ENCODE measurements around the gene CATSPER2. TPM values are rescaled to one million over a fixed set of nuclear protein-coding genes. Genes with fewer than 3 reads are reported as not detected.
"Not testable (repeated sequence)": the region's sequence is repeated elsewhere in the genome, so short reads cannot be mapped to it uniquely, and the experiment has no call there.

CATSPER2 gene
- total RNA-seq (2014; rRNA removed): 0.29 and 0.58 TPM in 2 replicates
- polyA plus RNA-seq (2012): 0.56 TPM

DNA sequence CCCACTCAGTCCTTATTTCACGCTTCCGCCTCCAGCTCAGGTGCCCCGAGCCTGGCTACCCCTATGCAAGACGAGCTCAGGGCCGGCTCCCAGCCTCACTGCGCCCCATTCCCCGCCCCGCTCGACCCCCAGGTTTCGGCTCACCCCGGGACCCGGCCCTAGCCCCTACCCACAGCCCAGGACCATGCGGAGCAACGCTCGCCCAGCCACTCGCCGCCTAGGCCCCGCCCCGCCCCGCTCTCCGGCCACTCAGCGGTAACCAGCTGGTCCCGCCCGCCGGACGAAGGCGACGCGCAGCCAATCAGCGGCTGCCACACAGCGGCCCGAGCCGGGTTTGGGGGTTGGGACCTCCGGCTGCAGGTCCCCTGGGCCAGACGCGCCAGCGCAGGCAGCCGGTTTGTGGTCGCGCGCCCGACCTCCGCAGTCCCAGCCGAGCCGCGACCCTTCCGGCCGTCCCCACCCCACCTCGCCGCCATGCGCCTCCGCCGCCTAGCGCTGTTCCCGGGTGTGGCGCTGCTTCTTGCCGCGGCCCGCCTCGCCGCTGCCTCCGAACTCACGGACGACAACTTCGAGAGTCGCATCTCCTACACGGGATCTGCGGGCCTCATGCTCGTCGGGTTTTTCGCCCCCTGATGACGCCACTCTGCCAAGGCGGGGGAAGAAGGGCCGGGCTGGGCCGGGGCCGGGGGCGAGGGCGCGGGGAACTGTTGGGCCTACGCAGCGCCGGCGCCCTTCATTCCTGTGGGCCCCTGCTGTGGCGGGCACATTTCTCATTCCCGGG, at the start of gene CATSPER2:
TSS of gene CATSPER2 (minus strand) at position 196 of the 781 bp plus-strand sequence. CDS start 783 bp downstream, outside the sequence.
- no peak for DNase-seq (ENCODE audit: low read depth)

DNA sequence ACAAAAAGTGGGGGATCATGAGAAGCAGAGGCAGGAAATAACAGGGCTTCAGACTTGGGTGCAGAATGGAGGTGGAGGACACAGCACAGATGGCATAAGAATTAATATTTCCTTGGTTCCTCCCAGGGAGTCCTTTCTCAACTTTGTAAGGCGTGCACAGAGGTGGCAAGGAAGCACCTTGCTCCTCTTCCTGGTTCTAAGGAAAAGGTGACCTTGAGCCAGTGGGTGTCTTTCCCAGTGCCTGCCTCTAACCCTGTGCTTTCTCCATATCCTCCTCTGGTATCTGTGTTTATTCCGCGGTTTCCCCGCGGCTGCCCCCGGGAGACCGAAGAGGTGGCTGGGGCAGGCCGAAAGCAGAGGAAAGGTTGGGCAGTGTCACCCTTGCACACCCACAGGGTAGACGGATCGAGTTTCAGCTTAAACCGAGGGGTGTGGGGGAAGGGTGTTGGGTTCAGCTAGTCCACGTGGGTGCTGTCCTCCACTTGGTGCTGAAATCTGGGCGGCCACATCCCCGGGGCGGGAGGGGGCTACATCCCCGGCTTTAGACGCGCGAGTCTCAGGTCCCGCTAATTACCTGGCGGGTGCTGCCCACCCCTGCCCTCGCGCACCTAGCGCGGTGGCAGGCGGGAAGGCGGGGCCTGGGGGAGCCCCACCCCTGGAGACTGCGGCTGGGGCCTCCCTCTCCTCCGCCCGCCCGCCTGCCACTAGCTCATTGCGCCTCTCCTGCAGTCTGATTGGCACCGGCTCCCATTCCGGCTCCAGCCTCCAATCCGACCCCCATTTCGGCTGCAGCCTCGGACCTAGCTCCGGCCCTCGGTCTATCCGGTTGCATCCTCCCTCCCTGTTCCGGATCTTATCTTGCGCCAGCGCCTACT, 44.7 kb upstream of the CATSPER2 start, which contains the start of gene CKMT1A:
TSS of gene CKMT1A (plus strand) at position 712 of the 875 bp plus-strand sequence. CDS start 192 bp downstream, outside the sequence.
- not testable (repeated sequence) for DNase-seq (ENCODE audit: low read depth)

DNA sequence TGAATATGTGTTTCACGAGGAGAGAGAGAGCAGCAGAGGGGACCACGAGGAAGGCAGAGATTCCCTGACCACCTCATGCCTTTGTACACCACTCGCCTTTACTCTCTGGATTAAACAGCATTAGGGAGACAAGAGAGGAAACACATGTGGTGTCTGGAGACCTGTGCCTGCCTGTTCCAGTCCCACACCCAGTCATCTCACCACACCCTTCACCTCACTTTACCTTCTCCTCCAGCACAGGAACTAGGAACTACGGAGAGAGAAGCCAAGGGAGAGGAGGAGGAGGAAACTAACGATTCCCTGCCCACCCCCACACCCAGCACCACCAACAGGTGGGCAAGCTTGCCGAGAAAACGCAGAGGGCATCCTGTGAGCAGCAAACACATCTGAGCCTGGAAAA, 44.0 kb upstream of the CATSPER2 start:
- not testable (repeated sequence) for DNase-seq (ENCODE audit: low read depth)

DNA sequence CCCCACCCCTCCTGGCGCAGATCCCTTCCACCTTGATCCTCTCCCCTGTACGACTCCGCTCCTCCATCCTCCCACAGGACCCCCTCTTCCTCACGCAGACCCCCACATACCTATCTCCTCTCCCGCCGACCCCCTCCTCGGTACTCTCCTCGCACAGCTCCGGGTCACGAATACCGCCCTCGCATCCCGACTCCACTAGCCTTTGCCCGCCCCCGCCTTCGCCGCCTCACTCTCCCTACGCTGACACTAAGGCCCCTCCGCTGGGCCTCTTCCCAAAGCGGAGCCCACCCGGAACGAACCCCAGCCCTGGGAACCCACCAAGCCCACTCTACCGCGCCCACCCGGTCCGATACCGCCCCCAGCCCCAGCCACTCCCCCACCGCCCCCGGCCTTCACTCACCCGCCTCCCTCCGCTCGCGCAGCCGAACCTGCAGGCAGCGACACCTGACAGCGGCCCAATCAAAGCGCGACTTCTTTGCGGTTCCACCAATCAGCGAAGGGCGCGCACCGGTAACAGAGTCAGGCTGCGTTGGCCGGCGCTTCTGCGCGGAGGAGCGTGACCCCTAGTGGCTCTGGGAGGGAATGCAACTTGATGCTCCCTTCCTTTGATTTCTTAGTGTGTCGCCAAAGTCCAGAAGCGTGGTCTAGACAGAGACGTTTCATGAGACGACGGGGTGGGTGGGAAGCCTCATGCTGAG, 41.1 kb upstream of the CATSPER2 start:
- DNase-seq (ENCODE audit: low read depth): not testable (repeated sequence)

DNA sequence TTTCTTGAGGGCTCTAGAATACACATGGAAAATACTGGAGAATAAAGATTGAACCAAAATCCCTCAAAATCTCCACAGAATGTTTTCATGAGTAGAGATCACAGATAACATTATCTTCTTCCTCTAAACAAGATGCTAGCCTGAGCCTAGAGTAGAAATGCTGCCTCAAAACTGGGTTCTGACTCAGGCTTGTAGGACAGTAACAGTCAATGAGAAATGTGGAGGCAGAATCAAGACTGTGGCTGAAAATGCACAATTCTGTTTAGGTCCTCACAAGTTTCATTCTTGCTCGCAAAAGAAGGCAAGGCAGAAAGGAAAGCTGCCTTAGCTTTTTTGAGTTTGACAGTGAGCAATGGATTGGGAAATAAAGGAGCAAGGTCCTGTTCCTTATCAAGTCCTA, 25.5 kb upstream of the CATSPER2 start:
- not testable (repeated sequence) for DNase-seq (ENCODE audit: low read depth)

DNA sequence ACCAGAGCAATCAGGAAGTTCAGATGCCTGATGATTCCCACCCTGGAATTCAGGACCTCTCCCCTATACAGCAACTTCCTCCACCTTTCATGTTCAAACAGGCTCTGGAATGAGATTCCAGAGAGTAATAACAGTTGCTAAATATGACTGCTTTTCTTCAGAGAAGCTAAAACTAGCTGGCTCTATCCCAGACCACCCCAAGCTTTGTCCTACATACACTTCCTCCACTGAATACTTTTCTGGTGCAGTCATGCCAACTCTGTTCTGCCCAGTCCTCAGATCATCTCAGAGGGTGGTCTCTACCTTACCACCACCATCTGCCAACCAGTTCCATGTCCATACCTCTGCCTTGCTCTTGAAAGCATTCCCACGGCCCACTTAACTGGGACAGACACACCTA, 17.5 kb upstream of the CATSPER2 start:
- DNase-seq (ENCODE audit: low read depth): not testable (repeated sequence)

DNA sequence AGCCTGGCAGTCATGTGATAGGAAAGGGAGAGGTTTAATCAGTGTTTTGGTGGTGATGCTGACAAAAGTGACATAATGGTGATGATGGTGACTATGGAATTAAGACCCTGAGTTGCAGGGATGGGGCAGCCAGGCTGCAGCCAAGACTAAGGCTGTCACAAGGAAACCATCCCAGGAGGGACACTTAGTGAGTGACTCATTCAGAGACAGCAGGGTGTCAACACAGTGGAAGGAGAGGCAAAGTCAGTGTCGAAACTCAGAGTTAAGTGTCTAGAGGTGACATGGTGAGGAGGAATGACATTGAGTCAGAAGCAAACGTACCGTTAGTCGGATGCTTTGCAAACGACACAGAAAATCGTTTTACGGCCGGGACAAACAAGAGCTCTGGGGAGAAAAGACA, 14.7 kb upstream of the CATSPER2 start:
- not testable (repeated sequence) for DNase-seq (ENCODE audit: low read depth)

DNA sequence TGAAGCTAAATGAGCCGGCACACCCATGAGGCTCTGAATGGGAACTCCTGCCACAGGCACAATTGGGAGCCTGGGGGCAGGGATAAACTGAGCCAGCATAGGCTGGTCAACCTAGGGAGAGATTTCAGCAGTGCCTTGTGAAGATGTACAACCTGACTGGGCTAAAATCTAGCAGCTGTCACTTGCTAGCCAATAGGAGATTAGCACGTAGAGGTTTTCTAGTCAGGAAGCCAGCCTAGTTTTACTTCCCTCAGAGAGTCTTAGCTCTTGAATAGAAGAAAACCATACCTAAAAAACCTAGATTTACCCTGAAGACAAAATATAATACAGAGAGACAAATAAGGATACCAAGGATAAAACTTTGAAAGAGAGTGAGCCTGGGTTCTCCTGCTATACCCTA, 13.6 kb upstream of the CATSPER2 start:
- DNase-seq (ENCODE audit: low read depth): not testable (repeated sequence)

DNA sequence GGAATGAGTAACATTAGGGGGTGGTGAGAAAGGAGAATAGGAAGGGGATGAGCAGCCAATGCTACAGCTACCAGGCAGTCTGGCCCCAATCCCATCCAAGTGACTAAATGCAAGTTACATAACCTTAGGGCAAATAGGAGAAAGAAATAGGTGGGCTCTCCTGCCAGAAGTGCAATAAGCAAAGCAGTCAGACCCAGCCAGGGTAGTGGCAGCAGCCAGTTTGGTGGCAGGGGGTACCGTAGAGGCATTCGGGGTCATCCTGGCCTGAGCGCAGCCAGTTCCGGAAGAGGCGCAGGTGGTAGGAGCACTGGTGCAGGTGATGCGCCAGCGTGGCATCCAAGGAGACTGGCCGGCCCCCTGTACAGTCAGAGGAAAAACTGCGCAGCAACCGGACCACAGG, 11.1 kb upstream of the CATSPER2 start:
- not testable (repeated sequence) for DNase-seq (ENCODE audit: low read depth)

DNA sequence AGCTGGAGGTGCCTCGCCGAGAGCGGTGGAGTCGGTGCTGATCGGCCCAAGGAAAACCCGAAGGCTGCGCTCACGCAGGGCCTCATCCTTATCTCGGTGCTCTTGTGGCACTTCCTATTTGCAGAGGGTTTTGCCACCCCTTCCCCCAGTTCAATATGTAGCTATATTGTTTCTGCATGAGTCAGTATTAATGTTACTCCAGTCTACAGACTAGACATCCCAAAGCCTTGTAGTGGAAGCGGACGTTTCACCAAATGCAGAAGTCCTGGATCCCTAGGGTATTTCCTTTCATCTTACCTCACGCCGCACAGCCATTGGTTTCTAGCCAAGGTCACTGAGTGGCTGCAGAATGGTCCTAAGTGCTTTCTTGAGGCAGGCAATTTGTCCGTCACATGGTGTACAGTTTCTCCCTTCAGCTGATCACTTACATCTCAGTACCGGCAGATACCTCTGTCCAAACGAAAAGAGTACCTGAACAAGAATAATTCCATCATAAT, 834 bp upstream of the CATSPER2 start:
- DNase-seq (ENCODE audit: low read depth): not testable (repeated sequence)

DNA sequence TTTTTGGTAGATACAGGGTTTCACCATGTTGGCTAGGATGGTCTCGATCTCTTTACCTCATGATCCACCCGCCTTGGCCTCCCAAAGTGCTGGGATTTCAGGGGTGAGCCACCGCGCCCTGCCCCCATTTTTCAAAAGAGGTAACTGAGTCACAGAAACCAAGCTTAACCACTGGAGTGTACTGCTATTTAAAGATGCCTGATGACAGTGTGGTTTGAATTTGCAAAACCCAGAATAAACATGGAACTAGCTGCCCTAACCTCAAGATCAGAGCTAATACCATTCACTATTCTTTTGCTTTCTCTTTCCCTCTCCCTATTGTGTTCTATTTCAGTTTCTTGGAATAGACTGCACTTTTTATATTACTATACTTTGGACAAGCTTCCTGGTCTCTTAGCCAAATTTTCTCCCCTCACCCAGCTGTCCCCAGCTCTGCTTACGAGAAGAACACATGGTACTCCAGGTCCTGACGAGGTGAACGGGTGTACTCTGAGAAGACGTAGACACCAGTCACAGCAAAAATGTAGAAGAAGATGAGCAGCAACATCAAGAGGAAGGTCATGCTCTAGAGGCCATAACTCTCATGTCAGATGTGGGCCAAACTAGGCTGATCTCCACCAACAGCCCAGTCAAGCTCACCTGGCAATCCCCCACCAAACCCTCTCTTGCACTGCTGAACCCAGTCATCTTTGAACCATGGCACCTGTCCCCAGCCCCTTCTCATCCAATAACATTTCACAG, 10.0 kb downstream of the CATSPER2 start:
- not testable (repeated sequence) for DNase-seq (ENCODE audit: low read depth)

DNA sequence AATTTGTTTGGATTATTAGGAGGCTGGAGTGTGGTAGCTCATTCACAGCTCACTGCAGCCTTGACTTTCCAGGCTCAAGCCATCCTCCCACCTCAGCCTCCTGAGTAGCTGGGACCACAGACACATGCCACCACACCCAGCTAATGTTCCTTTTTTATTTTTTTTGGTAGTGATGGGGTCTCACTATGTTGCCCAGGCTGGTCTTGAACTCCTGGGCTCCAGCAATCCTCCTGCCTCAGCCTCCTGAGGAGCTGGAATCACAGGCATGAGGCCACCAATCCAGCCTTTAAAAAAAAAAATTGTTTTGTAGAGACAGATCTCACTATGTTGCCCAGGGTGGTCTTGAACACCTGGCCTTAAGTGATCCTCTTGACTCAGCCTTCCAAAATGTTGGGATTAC, 21.7 kb downstream of the CATSPER2 start:
- not testable (repeated sequence) for DNase-seq (ENCODE audit: low read depth)

DNA sequence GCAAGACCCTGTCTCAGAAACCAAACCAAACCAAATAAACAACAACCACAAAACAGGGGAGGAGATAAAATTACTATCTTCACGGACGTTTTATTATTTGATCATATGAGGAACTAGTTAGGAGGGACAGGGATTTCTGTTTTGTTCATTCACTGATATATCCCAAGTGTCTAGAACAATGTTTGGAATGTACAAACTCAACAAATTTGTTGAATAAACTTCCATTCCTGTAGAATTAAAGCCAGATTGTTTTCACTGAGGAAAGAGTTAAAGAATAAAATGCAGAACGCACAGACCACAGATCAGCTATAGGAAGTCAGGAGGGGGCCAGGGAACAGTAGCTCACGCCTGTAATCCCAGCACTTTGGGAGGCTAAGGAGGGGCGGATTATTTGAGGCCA, 23.5 kb downstream of the CATSPER2 start:
- DNase-seq (ENCODE audit: low read depth): no peak

DNA sequence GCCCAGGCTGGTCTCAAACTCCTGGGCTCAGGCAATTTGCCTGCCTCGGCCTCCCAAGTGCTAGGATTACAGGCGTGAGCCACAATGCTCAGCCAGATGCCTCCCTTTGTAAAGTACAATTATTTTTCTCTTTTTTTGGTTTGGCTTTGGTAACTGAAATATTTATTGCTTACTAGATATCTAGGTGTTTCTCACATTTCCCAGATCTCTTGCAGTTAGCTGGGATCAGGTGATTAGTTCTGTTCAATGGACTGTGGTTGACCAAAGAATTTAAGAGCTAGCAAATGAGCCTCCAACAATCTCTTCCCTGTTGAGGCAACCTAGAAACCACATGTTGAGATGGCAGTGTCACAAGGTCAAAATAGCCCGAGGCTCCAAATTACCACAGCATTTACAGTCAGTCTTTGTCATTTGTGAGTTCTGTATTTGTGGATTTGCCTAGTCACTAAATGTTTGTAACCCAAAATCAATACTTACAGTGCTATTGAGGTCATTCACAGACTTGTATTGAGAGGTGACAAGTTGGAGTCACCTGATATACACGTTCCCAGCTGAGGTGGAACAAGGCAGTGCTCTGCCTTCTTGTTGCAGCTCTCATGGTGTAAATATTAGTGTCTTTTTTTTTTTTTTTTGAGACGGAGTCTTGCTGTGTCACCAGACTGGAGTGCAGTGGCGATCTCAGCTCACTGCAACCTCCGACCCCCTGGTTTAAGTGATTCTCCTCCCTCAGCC, 26.4 kb downstream of the CATSPER2 start:
- DNase-seq (ENCODE audit: low read depth): not testable (repeated sequence)

DNA sequence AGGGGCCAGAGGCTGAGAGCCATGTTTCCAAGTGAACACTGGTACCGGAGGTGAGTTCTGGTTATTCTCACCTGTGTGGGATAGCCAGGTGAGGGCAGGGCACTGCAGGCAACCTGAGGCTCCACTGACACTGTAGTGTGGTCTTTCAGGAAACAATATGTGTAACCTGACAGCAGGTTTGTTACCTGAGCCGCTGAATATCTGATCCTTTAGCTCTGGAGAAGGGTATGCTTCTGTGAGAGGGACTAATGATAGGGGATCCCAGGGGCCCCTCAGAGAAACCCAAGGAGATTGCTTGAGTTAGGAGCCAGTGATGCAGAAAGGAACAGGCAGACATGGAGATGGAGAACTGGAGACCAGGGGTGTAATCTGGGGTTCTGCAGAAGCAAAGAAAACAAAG, 29.9 kb downstream of the CATSPER2 start, which contains the start of gene STRC:
TSS of gene STRC (minus strand) at position 101 of the 400 bp plus-strand sequence. CDS start at position 23, 78 bp downstream.
- DNase-seq (ENCODE audit: low read depth): not testable (repeated sequence)

DNA sequence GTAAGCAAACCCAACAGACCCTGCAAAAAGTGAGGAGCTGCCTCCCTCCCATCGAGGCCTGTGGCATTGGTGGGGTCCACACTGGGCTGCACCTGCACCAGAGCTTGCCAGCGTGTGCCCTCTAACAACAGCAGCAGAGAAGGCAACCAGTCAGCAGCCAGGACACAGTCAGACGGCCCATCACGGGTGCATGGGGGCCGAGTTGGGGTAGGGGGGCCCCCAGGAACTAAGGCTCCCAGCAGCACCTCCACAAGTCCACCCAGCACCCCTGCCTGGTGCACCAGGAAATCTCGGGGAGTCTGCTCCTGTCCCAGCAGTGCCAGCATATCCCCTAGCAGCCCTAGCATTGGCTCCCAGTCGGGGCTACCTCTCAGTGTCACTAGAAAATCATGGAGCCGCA, 30.9 kb downstream of the CATSPER2 start:
- DNase-seq (ENCODE audit: low read depth): not testable (repeated sequence)

DNA sequence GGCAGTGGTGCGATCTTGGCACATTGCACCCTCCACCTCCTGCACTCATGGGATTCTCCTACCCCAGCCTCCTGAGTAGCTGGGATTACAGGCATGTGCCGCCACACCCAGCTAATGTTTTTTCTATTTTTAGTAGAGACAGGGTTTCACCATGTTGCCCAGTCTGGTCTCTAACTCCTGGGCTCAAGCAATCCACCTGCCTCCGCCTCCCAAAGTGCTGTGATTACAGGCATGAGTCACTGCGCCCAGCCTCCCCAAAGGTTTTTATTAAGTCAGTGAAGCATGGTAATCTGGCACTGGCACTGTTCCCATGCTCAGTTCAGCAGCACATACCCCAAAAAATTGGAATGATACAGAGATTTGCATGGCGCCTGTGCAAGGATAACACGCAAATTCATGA, 46.4 kb downstream of the CATSPER2 start:
- DNase-seq (ENCODE audit: low read depth): peak; percentile 57

DNA sequence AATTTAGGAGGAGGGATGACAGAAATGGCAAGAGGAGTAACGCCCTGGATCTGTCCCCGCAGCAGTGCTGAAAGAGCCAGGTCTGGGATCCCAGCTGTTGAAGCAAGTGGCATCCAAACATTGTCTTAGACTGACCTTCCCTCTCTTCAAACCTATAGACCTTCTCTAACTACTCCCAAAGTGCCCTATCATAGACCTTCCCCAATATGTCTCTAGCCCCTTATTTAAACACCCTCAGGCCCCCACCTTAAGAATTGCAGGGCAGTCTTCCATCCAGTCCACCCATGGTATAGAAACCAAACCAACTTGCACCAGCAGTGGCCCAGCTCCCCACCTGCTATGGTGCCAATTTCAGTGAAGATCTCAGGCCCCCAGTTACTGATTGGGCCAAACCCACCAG, 48.4 kb downstream of the CATSPER2 start:
- DNase-seq (ENCODE audit: low read depth): not testable (repeated sequence)

DNA sequence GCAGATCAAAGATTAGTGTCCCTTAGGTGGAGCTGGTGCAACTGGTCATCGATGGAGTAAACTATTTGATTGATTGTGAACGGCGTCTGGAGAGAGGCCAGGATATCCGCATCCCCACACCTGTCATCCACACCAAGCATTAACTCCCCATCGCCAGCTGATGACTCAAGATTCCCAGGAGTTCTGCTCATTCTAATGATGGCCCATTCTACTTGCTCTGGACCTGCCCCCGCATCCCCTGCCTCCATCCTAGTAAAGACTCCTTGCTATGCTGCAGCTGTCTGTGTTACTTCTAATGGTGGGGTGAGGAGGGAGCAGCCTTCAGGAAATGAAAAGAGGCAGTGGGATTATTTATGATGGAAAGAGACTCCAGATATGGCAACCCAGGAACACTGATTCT, 49.5 kb downstream of the CATSPER2 start:
- DNase-seq (ENCODE audit: low read depth): not testable (repeated sequence)
